Coronary artery (tissue), 2 donors: Measurements from ENCODE around the gene KCNJ12.
A peak's percentile ranks its signal among the peaks of the same experiment; 100 is the strongest.

Experiments
- DNase-seq: peaks from one replicate; pipeline ENCODE4 v3.0.0-alpha.2; 2017; ENCODE audit warnings: low spot score
- H3K27ac ChIP-seq, 2 donors: fragments of 200-600 bp; sonication (generic); one replicate each; pipeline ENCODE4 v1.5.1; 2016 to 2019
- H3K4me3 ChIP-seq: fragments of 200-600 bp; sonication (generic); 2 replicates; pipeline ENCODE4 v1.5.1; 2016; ENCODE audit warnings: mild to moderate bottlenecking, moderate library complexity
- TF ChIP-seq, protein P1 (sequence below): fragments of 200-600 bp; sonication (generic); IDR thresholded peaks from one replicate; pipeline ENCODE4 v1.5.1; 2019; ENCODE audit warnings: antibody characterized with exemption

KCNJ12 gene

GRCh38 chr17:21357696-21358656, 18.2 kb upstream of the KCNJ12 start:
- DNase-seq, result no peak
- TF ChIP-seq, protein P1, sequence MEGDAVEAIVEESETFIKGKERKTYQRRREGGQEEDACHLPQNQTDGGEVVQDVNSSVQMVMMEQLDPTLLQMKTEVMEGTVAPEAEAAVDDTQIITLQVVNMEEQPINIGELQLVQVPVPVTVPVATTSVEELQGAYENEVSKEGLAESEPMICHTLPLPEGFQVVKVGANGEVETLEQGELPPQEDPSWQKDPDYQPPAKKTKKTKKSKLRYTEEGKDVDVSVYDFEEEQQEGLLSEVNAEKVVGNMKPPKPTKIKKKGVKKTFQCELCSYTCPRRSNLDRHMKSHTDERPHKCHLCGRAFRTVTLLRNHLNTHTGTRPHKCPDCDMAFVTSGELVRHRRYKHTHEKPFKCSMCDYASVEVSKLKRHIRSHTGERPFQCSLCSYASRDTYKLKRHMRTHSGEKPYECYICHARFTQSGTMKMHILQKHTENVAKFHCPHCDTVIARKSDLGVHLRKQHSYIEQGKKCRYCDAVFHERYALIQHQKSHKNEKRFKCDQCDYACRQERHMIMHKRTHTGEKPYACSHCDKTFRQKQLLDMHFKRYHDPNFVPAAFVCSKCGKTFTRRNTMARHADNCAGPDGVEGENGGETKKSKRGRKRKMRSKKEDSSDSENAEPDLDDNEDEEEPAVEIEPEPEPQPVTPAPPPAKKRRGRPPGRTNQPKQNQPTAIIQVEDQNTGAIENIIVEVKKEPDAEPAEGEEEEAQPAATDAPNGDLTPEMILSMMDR, result no peak
- Histone ChIP-seq H3K4me3 (no peak overlapping the region), H3K27ac (peak overlapping the region in 1 of 2 donors; percentile 46)

DNA sequence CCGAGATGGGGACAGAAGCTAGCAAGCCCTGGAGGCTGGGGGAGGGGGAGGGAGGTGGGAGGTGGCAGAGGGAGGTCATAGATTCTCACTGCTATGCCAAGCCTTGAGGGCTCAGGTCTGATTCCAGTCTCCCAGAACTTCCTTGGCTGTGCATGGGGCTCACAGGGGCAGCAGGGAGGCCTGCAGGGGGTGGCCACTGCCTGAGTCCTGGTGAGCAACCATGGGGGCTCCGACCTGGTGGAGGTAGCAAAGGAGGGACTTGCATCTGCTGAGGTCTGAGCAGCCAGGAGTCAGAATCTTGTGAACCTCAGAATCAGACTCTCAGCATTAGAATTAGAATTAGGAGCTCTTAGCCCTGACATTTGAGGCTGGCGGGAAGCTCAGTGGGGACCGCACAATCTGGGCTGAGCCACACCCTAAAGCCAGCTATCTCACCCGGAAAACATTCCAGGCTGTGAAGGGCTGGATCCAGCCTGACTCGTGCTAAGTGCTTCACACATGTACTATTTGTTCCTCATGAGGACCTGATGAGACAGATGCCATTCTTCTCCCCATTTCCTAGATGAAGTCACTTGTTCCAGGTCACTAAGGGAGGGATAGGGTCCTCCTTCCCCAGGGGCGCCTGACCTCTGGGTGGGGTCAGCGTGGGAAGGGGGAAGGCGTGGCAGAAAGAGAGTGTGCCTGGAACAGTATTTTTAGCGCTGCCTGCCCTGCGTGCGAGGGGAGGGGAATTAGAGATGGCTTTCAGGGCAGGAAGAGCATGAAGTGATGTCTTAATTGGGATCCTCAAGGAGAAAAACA, 17.3 kb upstream of the KCNJ12 start:
- DNase-seq, result no peak
- TF ChIP-seq, protein P1, result no peak
- H3K27ac ChIP-seq, result peak overlapping the region in 1 of 2 donors; percentile 46
- H3K4me3 ChIP-seq, result no peak overlapping the region

DNA sequence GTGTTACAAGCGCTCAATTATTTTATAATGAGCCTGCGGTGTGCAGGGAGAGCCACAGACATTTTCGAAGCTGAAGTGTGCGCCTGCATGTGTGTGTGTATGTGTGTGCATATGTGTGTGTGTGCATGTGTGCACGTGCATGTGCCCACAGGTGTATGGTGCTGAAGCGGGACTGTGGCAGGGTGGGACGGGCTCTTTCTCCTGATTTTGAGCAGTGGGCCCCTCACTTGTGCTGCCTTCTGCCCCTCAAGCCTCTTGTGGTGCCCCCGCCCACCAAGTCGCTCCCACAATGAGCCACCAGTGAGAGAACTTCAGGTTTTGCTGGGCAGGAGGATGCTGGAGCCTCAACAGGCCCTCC, 16.7 kb upstream of the KCNJ12 start:
- H3K4me3 ChIP-seq, result no peak overlapping the region
- peak overlapping the region in 1 of 2 donors; percentile 46 for H3K27ac ChIP-seq
- TF ChIP-seq, protein P1, result no peak
- no peak for DNase-seq

DNA sequence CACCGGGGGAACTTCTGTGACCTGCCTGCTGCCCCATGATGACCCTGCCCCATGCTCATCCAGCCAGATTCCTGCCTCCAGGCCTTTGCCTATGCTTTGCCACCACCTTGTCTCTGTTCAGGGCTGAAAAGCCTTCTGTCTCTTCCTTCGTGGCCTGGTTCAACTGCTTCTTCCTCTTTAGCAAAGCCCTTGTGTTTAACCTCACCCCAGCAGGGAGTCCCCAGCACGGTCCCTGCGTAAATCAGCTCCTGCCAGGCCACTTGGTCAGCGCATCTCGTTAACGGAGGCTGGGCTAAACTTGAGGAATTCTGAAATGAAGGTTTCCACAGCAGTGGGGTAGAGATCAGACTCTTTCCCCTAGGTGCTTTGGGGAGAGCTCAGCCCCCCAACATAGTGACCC, 16.1 kb upstream of the KCNJ12 start:
- TF ChIP-seq, protein P1, result no peak
- no peak for DNase-seq
- no peak overlapping the region for H3K4me3 ChIP-seq
- no peak overlapping the region for H3K27ac ChIP-seq

- Histone ChIP-seq H3K27ac (no peak overlapping the region), H3K4me3 (no peak overlapping the region)
- DNase-seq, result no peak
- TF ChIP-seq, protein P1, result no peak
Measured at GRCh38 chr17:21361020-21361809, 14.9 kb upstream of the KCNJ12 start.

- no peak for DNase-seq
- TF ChIP-seq, protein P1, result no peak
- Histone ChIP-seq H3K4me3 (no peak overlapping the region), H3K27ac (no peak overlapping the region)
Measured at GRCh38 chr17:21362331-21362931, 13.7 kb upstream of the KCNJ12 start.
